T-cell (primary cell): ENCODE data around the gene FGD3. TPM values are rescaled to one million over a fixed set of nuclear protein-coding genes. Genes with fewer than 3 reads are reported as not detected.
"Not testable (repeated sequence)": the region's sequence is repeated elsewhere in the genome, so short reads cannot be mapped to it uniquely, and the experiment has no call there.

Experiments
- ATAC-seq, 4 experiments: fragments of 200-7000 bp in 3 of 4; fragments of 150-1000 bp in 1 of 4; cut with Tn5 transposase; replicated peaks in 1 of 4; 1 replicate in 3 of 4; 2 replicates in 1 of 4; pipeline ENCODE4 v1.10.0; 2021; ENCODE audit warnings: moderate library complexity in 3 of 4, mild to moderate bottlenecking in 2 of 4, moderate number of reproducible peaks in 1 of 4
- CTCF ChIA-PET, 2 donors: fragments of 300-600 bp; sonication (Branson Sonifier 250); formaldehyde crosslinking; loops; one replicate each; lab custom pipeline; 2022; ENCODE audit warnings: antibody characterized with exemption in 2 of 2; lab: Charles Lee
- POLR2A ChIA-PET, 2 donors: fragments of 300-600 bp; sonication (Branson Sonifier 250); formaldehyde crosslinking; loops; one replicate each; lab custom pipeline; 2022; ENCODE audit warnings: antibody characterized with exemption in 2 of 2; lab: Charles Lee
- DNase-seq, 35 experiments: peaks; one replicate each; pipeline versions ENCODE4 v3.0.0 to v3.0.0-alpha.2; 2013 to 2023
- H3K27ac ChIP-seq: one replicate; pipeline ENCODE4 v1.5.1; 2013; ENCODE audit warnings: low read length
- H3K27me3 ChIP-seq, 2 experiments: replicated peaks in 1 of 2; 1 replicate in 1 of 2; 2 replicates in 1 of 2; pipeline versions ENCODE4 v1.6.1 to v1.7.0; 2013; ENCODE audit warnings: low read length in 1 of 2, mixed read lengths in 1 of 2; ENCODE audit not compliant: control insufficient read depth in 2 of 2, insufficient read depth in 2 of 2; ENCODE audit errors: extremely low read depth in 1 of 2
- H3K36me3 ChIP-seq, 2 donors: 1 replicate in 1 of 2; 2 replicates in 1 of 2; pipeline versions ENCODE4 v1.6.1 to v1.7.0; 2013; ENCODE audit warnings: low read length in 1 of 2; ENCODE audit not compliant: control insufficient read depth in 2 of 2, insufficient read depth in 1 of 2; ENCODE audit errors: extremely low read depth in 1 of 2
- H3K4me1 ChIP-seq, 2 experiments: 1 replicate in 1 of 2; 2 replicates in 1 of 2; pipeline versions ENCODE4 v1.6.1 to v1.7.0; 2013; ENCODE audit warnings: low read length in 2 of 2, mixed read lengths in 1 of 2; ENCODE audit not compliant: insufficient read depth in 2 of 2, control insufficient read depth in 1 of 2; ENCODE audit errors: extremely low read depth in 1 of 2
- H3K4me3 ChIP-seq, 2 donors: 1 replicate in 1 of 2; 2 replicates in 1 of 2; pipeline versions ENCODE4 v1.5.1 to v1.7.0; 2013; ENCODE audit warnings: mild to moderate bottlenecking in 2 of 2, low read length in 1 of 2, moderate library complexity in 1 of 2; ENCODE audit not compliant: control insufficient read depth in 1 of 2; ENCODE audit errors: extremely low read depth in 1 of 2
- H3K9me3 ChIP-seq: 2 replicates; pipeline ENCODE4 v1.7.0; 2013
- H3K27ac Mint-ChIP-seq, 2 donors: one replicate each; pipeline ENCODE4 v1.8.0; 2020 to 2021; ENCODE audit warnings: mild to moderate bottlenecking in 2 of 2, mixed read lengths in 2 of 2
- H3K27me3 Mint-ChIP-seq, 2 donors: one replicate each; pipeline ENCODE4 v1.8.0; 2021 to 2022; ENCODE audit warnings: mixed read lengths in 2 of 2
- H3K36me3 Mint-ChIP-seq: one replicate; pipeline ENCODE4 v1.8.0; 2021; ENCODE audit warnings: mixed read lengths
- H3K4me1 Mint-ChIP-seq, 3 donors: one replicate each; pipeline ENCODE4 v1.8.0; 2020 to 2022; ENCODE audit warnings: mixed read lengths in 3 of 3, mild to moderate bottlenecking in 1 of 3
- H3K4me3 Mint-ChIP-seq, 3 donors: one replicate each; pipeline ENCODE4 v1.8.0; 2020 to 2022; ENCODE audit warnings: mild to moderate bottlenecking in 3 of 3, mixed read lengths in 3 of 3, moderate library complexity in 3 of 3
- H3K9me3 Mint-ChIP-seq, 3 donors: one replicate each; pipeline ENCODE4 v1.8.0; 2020 to 2022; ENCODE audit warnings: mixed read lengths in 3 of 3
- WGBS: methylation state at CpG from one replicate; pipeline ENCODE4 v1.1.5; 2013; ENCODE audit warnings: missing lambda C conversion rate; ENCODE audit not compliant: insufficient coverage; 5-methylcytosine and 5-hydroxymethylcytosine counted together
- total RNA-seq, 35 experiments: library from RNA in 6 of 35; stranded (reverse) in 6 of 35; fragments of 120-200 nt in 1 of 35; gene quantifications; one replicate each; pipeline versions ENCODE4 v1.2.1 to v1.2.4 and lab custom pipeline; 2013 to 2026

Gene FGD3
- total RNA-seq, 5 donors from 2014 or later (not counting 1 experiment from before 2014, with no cell fraction given), result 188 to 349 (median 293) TPM

DNA sequence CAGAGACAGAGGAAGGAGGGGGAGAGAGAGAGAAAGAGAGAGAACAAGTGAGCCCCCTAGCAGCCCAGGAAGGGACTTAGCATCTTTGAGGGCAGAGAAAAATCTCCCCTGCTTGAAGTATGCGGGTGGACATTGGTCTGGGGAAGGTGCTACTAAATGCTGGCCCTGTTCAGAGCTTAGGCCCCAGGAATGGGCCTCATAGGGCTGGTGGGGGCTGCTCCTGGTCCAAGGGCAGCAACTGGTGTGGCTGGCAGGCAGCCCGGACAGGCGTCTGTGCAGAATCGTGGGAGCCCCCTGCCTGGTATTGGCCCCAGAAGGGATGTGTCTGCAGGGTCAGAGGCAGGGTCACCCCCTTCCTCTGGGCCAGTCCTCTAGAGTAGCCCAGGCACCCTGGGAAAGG is 63.4 kb downstream of the FGD3 start:
- DNase-seq, result no peak
- no peaks in the 10 kb centered on the region for H3K27me3 Mint-ChIP-seq
- Histone ChIP-seq H3K27me3 (peaks cover 0 to 4% of the 10 kb centered on the region in 2 experiments), H3K4me3 (no peak overlapping the region), H3K36me3 (peaks cover 23 to 82% of the 10 kb centered on the region in 2 donors), H3K4me1 (peaks cover 0 to 19% of the 10 kb centered on the region in 2 experiments), H3K9me3 (no peaks in the 10 kb centered on the region), H3K27ac (peak overlapping the region; percentile 28)
- peaks cover 54% of the 10 kb centered on the region for H3K36me3 Mint-ChIP-seq
- no peak for ATAC-seq
- no peak overlapping the region for H3K4me3 Mint-ChIP-seq
- H3K9me3 Mint-ChIP-seq, result no peaks in the 10 kb centered on the region
- POLR2A ChIA-PET, result interaction anchor here in 1 of 2 donors (0.5 kb wide), 1 partner anchor 21 kb away, joined by 5 read pairs; no protein-coding TSS in a partner anchor
- CTCF ChIA-PET, result no interaction called here
- H3K4me1 Mint-ChIP-seq, result peaks cover 17 to 30% (median 24%) of the 10 kb centered on the region in 3 donors
- WGBS, result 100% methylated on average over 4 of the region's 4 CpGs
- peak overlapping the region; percentile 36 to 74 for H3K27ac Mint-ChIP-seq

DNA sequence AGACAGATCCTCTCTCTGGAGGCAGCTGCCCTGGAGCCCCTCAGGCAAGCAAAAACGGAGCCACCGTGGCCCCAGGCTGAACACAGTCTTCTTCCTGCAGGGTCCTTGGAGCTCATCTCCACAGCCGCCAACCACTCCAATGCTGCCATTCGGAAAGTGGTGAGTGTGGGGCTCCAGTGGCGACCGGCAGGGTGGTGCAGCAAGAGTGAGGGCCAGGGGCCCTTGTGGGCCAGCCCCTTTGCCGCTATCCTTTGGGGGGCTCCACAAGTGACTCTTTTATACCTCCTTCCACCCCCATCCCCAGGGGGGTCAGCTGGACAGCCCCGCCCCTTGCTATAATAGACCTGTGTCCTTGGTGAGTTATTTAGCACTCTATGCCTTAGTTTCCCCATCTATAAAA is 63.8 kb downstream of the FGD3 start:
- Histone ChIP-seq H3K36me3 (peaks cover 22 to 82% of the 10 kb centered on the region in 2 donors), H3K27ac (no peak overlapping the region), H3K4me3 (no peak overlapping the region), H3K9me3 (no peaks in the 10 kb centered on the region), H3K4me1 (peaks cover 0 to 19% of the 10 kb centered on the region in 2 experiments), H3K27me3 (peaks cover 0 to 4% of the 10 kb centered on the region in 2 experiments)
- Mint-ChIP-seq H3K4me3 (no peak overlapping the region), H3K27me3 (no peaks in the 10 kb centered on the region), H3K36me3 (peaks cover 51% of the 10 kb centered on the region), H3K4me1 (peaks cover 16 to 27% (median 21%) of the 10 kb centered on the region in 3 donors), H3K27ac (peak overlapping the region in 1 of 2 donors; percentile 66), H3K9me3 (no peaks in the 10 kb centered on the region)
- ATAC-seq (no peak), DNase-seq (no peak)
- 92% methylated on average over 2 of the region's 8 CpGs for WGBS
- CTCF ChIA-PET, result no interaction called here
- POLR2A ChIA-PET, result no interaction called here

DNA sequence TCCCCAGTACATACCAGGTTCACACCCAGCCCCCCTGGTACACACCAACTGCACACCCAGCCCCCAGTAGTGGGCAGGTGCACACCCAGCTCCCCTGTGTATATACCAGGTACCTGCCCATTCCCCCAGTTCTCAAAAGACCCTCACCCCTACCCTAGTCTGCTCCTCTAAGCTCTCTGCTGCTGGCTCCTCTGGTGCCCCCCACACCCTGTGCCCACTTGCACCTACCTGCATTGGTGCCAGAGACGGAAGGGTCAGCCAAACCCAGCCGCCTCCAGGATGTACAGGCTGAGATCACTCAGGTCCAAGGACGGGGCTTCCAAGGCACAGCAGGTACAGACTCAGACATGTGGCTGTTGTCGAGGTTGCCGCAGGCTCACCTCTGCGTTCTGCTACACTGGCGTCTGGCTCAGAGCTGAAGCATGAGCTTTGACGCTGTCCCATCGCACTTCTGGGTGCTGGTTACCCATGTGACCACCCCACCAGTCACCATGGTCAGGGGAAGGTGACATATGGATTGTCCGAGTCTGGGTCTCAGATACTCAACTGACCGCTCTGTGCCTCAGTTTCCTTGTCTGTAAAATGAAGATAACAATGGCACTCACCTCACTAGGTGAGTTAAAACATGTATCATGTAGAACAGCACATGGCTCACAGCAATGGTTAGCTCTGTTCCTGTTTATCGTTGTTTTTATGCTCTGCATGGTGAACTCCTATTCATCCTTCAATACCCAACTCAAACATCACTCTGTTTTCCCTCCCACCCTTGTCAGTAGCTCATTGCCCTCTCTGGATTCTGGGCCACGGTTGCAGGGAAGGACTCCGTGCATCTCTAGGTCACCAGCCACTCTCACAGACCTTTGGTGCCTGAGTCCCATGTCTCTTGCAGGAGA is 65.9 kb downstream of the FGD3 start:
- peak overlapping the region; percentile 21 to 61 for H3K27ac Mint-ChIP-seq
- H3K9me3 ChIP-seq, result no peaks in the 10 kb centered on the region
- peaks cover 0 to 28% of the 10 kb centered on the region in 2 experiments for H3K4me1 ChIP-seq

DNA sequence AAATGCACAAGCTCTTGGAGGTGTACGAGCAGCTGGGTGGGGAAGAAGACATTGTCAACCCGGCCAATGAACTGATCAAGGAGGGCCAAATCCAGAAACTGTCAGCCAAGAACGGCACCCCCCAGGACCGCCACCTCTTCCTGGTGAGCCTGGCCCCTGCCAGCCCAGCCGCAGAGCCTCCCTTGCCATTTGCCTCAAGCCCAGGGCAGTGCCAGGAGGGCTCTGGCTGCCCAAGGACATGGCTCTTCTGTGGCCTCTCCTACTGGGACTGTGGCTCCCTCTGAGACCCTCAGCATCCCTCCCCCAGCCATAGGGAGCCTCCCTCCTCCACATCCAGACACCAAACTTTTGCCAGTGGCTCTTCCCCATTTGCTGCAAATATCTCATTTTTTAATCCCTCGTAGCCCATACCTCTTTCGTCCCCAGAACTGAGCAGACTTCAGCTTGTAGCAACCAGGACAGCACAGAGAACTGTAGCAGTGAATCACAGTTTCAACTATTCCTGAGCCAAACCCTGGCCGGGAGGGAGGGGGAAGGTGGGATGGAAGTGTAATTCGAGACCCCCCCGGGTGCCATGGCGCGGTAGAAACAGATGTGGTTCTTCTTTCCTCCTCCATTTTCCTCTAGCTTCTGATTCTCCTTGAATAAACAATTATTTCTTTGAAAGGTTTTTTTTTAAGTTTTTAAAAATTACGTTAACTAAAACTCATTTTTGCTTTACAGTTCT is 66.7 kb downstream of the FGD3 start:
- Histone ChIP-seq H3K9me3 (no peaks in the 10 kb centered on the region), H3K4me1 (peaks cover 0 to 24% of the 10 kb centered on the region in 2 experiments), H3K27me3 (peaks cover 0 to 4% of the 10 kb centered on the region in 2 experiments), H3K27ac (no peak overlapping the region), H3K4me3 (no peak overlapping the region), H3K36me3 (peaks cover 12 to 88% of the 10 kb centered on the region in 2 donors)
- Mint-ChIP-seq H3K27me3 (no peaks in the 10 kb centered on the region), H3K9me3 (no peaks in the 10 kb centered on the region), H3K27ac (peak overlapping the region; percentile 47 to 75), H3K36me3 (peaks cover 51% of the 10 kb centered on the region), H3K4me1 (peaks cover 23 to 33% (median 25%) of the 10 kb centered on the region in 3 donors), H3K4me3 (no peak overlapping the region)
- ChIA-PET CTCF (interaction anchor here in 1 of 2 donors (0.6 kb wide), 1 partner anchor 14 kb away, joined by 4 read pairs; no protein-coding TSS in a partner anchor), POLR2A (no interaction called here)
- DNase-seq (no peak), ATAC-seq (no peak)
- 95% methylated on average over 4 of the region's 13 CpGs for WGBS

More for the DNA sequence above, 65.9 kb downstream of the FGD3 start:
- Mint-ChIP-seq H3K27me3 (no peaks in the 10 kb centered on the region), H3K4me3 (no peak overlapping the region), H3K36me3 (peaks cover 47% of the 10 kb centered on the region), H3K9me3 (no peaks in the 10 kb centered on the region), H3K4me1 (peaks cover 20 to 29% (median 23%) of the 10 kb centered on the region in 3 donors)
- ChIA-PET POLR2A (no interaction called here), CTCF (no interaction called here)
- no peak for DNase-seq
- no peak overlapping the region for H3K4me3 ChIP-seq
- peaks cover 13 to 87% of the 10 kb centered on the region in 2 donors for H3K36me3 ChIP-seq
- peaks cover 0 to 4% of the 10 kb centered on the region in 2 experiments for H3K27me3 ChIP-seq
- H3K27ac ChIP-seq, result no peak overlapping the region
- ATAC-seq, result peak in 1 of 4 experiments; percentile 21
- WGBS, result 97% methylated on average over 10 of the region's 14 CpGs

DNA sequence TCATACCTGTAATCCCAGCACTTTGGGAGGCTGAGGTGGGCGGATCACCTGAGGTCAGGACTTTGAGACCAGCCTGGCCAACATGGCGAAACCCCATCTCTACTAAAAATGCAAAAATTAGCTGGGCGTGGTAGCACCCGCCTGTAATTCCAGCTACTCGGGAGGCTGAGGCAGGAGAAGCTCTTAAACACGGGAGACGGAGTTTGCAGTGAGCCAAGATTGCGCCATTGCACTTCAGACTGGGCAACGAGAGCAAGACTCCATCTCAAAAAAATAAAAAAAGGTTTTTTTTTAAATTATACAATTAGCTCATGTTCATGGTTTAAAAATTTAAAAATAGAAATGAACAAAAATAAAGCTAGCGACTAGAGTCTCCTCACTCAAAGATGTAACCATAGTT is 67.9 kb downstream of the FGD3 start:
- ChIA-PET POLR2A (interaction anchor here in 1 of 2 donors (0.6 to 0.7 kb wide), 2 partner anchors 8 to 552 kb away, joined by 3 to 5 read pairs; no protein-coding TSS in a partner anchor), CTCF (interaction anchor here in 1 of 2 donors (0.9 to 1.6 kb wide), 2 partner anchors 12 to 93 kb away, joined by 3 read pairs; no protein-coding TSS in a partner anchor)
- Mint-ChIP-seq H3K4me1 (peaks cover 31 to 34% (median 33%) of the 10 kb centered on the region in 3 donors), H3K36me3 (peaks cover 53% of the 10 kb centered on the region), H3K27ac (peak overlapping the region; percentile 8 to 19)
- not testable (repeated sequence) for ATAC-seq, H3K9me3 Mint-ChIP-seq, H3K9me3 ChIP-seq, H3K27me3 Mint-ChIP-seq, H3K4me3 ChIP-seq, H3K27me3 ChIP-seq, H3K4me3 Mint-ChIP-seq, H3K27ac ChIP-seq, DNase-seq
- Histone ChIP-seq H3K36me3 (peaks cover 19 to 88% of the 10 kb centered on the region in 2 donors), H3K4me1 (peaks cover 0 to 20% of the 10 kb centered on the region in 2 experiments)
- WGBS, result 84% methylated on average over 4 of the region's 10 CpGs

DNA sequence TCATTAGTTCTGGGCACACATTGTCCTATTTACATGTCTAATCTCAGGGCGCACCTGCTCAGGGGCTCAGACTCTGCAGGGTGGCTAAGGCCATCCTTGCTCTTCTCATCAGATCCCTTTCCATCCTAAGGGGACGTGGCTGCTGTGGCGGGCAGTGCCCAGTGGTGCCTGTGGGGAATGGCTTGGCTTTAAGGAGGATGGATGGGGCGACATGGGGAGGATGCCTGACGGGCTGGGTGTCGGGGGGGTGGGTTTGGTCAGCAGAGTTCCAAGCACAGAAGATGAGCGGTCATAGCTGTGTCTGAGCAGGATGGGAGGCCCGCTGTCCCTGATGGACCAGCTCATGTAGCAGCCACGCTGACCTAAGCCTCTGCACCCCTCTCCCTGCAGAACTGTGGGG is 70.3 kb downstream of the FGD3 start:
- Mint-ChIP-seq H3K27me3 (no peaks in the 10 kb centered on the region), H3K4me1 (peaks cover 43 to 50% (median 45%) of the 10 kb centered on the region in 3 donors), H3K9me3 (no peaks in the 10 kb centered on the region), H3K4me3 (no peak overlapping the region), H3K36me3 (peaks cover 61% of the 10 kb centered on the region), H3K27ac (peak overlapping the region; percentile 80 to 91)
- Histone ChIP-seq H3K9me3 (no peaks in the 10 kb centered on the region), H3K27ac (no peak overlapping the region), H3K27me3 (no peaks in the 10 kb centered on the region), H3K4me3 (no peak overlapping the region), H3K4me1 (peaks cover 0 to 40% of the 10 kb centered on the region in 2 experiments), H3K36me3 (peaks cover 26 to 96% of the 10 kb centered on the region in 2 donors)
- ATAC-seq (no peak), DNase-seq (no peak)
- CTCF ChIA-PET, result no interaction called here
- 100% methylated on average over 3 of the region's 9 CpGs for WGBS
- POLR2A ChIA-PET, result no interaction called here
